SK-N-SH (cell line): Measurements from ENCODE around the gene EMX1. TPM values are rescaled to one million over a fixed set of nuclear protein-coding genes. Genes with fewer than 3 reads are reported as not detected.

Experiments
- CTCF ChIA-PET: fragments of 300-600, 350-600 bp; formaldehyde crosslinking; extraction: SDS; loops from one replicate; lab custom pipeline; 2021; lab: Yijun Ruan, JAX
- POLR2A ChIA-PET: fragments of 350-600 bp; sonication (Branson Sonifier 250); formaldehyde crosslinking; extraction: SDS; loops from one replicate; lab custom pipeline; 2020; ENCODE audit warnings: antibody characterized with exemption, inconsistent platforms; lab: Yijun Ruan, JAX
- DNase-seq: peaks from one replicate; pipeline ENCODE4 v3.0.0; 2012
- H2AFZ ChIP-seq: fragments of 200-600 bp; sonication (generic); 2 replicates; pipeline ENCODE4 v1.8.1; 2016; ENCODE audit warnings: antibody characterized with exemption, mild to moderate bottlenecking, low read depth
- H3F3A ChIP-seq: fragments of 200-600 bp; sonication (generic); replicated peaks from 2 replicates; pipeline ENCODE3; 2016; ENCODE audit warnings: antibody characterized with exemption, mild to moderate bottlenecking; ENCODE audit not compliant: insufficient read depth
- H3K27ac ChIP-seq, 2 experiments: fragments of 200-500 bp in 1 of 2; fragments of 200-600 bp in 1 of 2; sonication (Bioruptor generic) in 1 of 2; sonication (generic), shearing (Covaris generic) in 1 of 2; 2 replicates each; pipeline versions ENCODE4 v1.5.1 to v1.6.1; 2014 to 2016; ENCODE audit warnings: low read depth in 2 of 2, inconsistent platforms in 1 of 2, low read length in 1 of 2, mild to moderate bottlenecking in 1 of 2, mixed read lengths in 1 of 2
- H3K27me3 ChIP-seq: fragments of 200-600 bp; sonication (generic), shearing (Covaris generic); 2 replicates; pipeline ENCODE4 v1.6.1; 2016; ENCODE audit warnings: mixed run types; ENCODE audit not compliant: insufficient read depth
- H3K36me3 ChIP-seq, 2 experiments: fragments of 200-500 bp in 1 of 2; fragments of 200-600 bp in 1 of 2; sonication (Bioruptor generic) in 1 of 2; sonication (generic) in 1 of 2; replicated peaks in 1 of 2; 2 replicates each; pipeline versions ENCODE3 to v1.5.1; 2014 to 2016; ENCODE audit warnings: low read length in 1 of 2, mild to moderate bottlenecking in 1 of 2; ENCODE audit not compliant: insufficient read depth in 2 of 2, control insufficient read depth in 1 of 2
- H3K4me1 ChIP-seq, 2 experiments: fragments of 200-500 bp in 1 of 2; fragments of 200-600 bp in 1 of 2; sonication (Bioruptor generic) in 1 of 2; sonication (generic), shearing (Covaris generic) in 1 of 2; 2 replicates each; pipeline versions ENCODE4 v1.5.1 to v1.6.1; 2014 to 2016; ENCODE audit warnings: low read depth in 1 of 2, low read length in 1 of 2, mixed run types in 1 of 2; ENCODE audit not compliant: insufficient read depth in 2 of 2, control insufficient read depth in 1 of 2
- H3K4me2 ChIP-seq: fragments of 200-600 bp; sonication (generic), shearing (Covaris generic); 2 replicates; pipeline ENCODE4 v1.6.1; 2017; ENCODE audit warnings: mixed run types
- H3K4me3 ChIP-seq, 2 experiments: fragments of 200-500 bp in 1 of 2; fragments of 200-600 bp in 1 of 2; sonication (Bioruptor generic) in 1 of 2; sonication (generic), shearing (Covaris generic) in 1 of 2; 2 replicates each; pipeline versions ENCODE4 v1.5.1 to v1.8.1; 2014 to 2016; ENCODE audit warnings: low read depth in 2 of 2, inconsistent platforms in 1 of 2, low read length in 1 of 2, mild to moderate bottlenecking in 1 of 2, mixed read lengths in 1 of 2, moderate library complexity in 1 of 2
- H3K79me2 ChIP-seq: fragments of 200-600 bp; sonication (generic); 2 replicates; pipeline ENCODE4 v1.8.1; 2017; ENCODE audit warnings: mild to moderate bottlenecking; ENCODE audit not compliant: insufficient read depth
- H3K9ac ChIP-seq: fragments of 200-600 bp; sonication (generic); 2 replicates; pipeline ENCODE4 v1.6.1; 2017; ENCODE audit warnings: mixed run types
- H3K9me2 ChIP-seq: fragments of 200-600 bp; sonication (generic); 2 replicates; pipeline ENCODE4 v1.6.1; 2017; ENCODE audit warnings: mixed run types
- H3K9me3 ChIP-seq: fragments of 200-600 bp; sonication (generic); 2 replicates; pipeline ENCODE4 v1.6.1; 2017; ENCODE audit warnings: mixed run types, mild to moderate bottlenecking, moderate library complexity
- H4K20me1 ChIP-seq: fragments of 200-600 bp; sonication (generic); 2 replicates; pipeline ENCODE4 v1.6.1; 2017; ENCODE audit warnings: mild to moderate bottlenecking, mixed run types; ENCODE audit not compliant: insufficient read depth
- CHD2 ChIP-seq: fragments of 150-350 bp; IDR thresholded peaks from 2 replicates; pipeline ENCODE4 v1.6.1; 2018; ENCODE audit warnings: low read length; ENCODE audit not compliant: partially characterized antibody
- CTCF ChIP-seq: fragments of 200-600 bp; sonication (generic); IDR thresholded peaks from 2 replicates; pipeline ENCODE4 v1.6.1; 2017; ENCODE audit warnings: antibody characterized with exemption, mild to moderate bottlenecking, moderate library complexity
- EZH2phosphoT487 ChIP-seq: fragments of 200-600 bp; sonication (generic); IDR thresholded peaks from 2 replicates; pipeline ENCODE4 v1.6.1; 2017; ENCODE audit warnings: low read depth, mixed run types, mild to moderate bottlenecking, antibody characterized with exemption, moderate library complexity, borderline replicate concordance
- FOSL2 ChIP-seq: IDR thresholded peaks from 2 replicates; pipeline ENCODE4 v1.4.0; 2012; ENCODE audit warnings: low read depth, mild to moderate bottlenecking, moderate library complexity, borderline replicate concordance
- FOXM1 ChIP-seq: IDR thresholded peaks from 2 replicates; pipeline ENCODE4 v1.4.0; 2012; ENCODE audit warnings: low read depth, mild to moderate bottlenecking
- GABPA ChIP-seq: IDR thresholded peaks from 2 replicates; pipeline ENCODE4 v1.4.0; 2012; ENCODE audit warnings: low read depth, mild to moderate bottlenecking
- MXI1 ChIP-seq: IDR thresholded peaks from 2 replicates; pipeline ENCODE4 v1.6.1; 2012; ENCODE audit warnings: mild to moderate bottlenecking, low read depth, low read length, improper control_type of control experiment
- NRF1 ChIP-seq: IDR thresholded peaks from 2 replicates; pipeline ENCODE4 v1.6.1; 2012; ENCODE audit warnings: low read depth, mild to moderate bottlenecking, low read length
- POLR2AphosphoS5 ChIP-seq: IDR thresholded peaks from 2 replicates; pipeline ENCODE4 v1.6.1; 2012; ENCODE audit warnings: low read depth, low read length
- RAD21 ChIP-seq: IDR thresholded peaks from 2 replicates; pipeline ENCODE4 v1.6.1; 2012; ENCODE audit warnings: mild to moderate bottlenecking, low read length
- REST ChIP-seq: IDR thresholded peaks from 2 replicates; pipeline ENCODE4 v1.6.1; 2012; ENCODE audit warnings: mild to moderate bottlenecking, low read depth, low read length, moderate library complexity
- RXRA ChIP-seq: IDR thresholded peaks from 2 replicates; pipeline ENCODE4 v1.4.0; 2012; ENCODE audit warnings: low read depth, mild to moderate bottlenecking, borderline replicate concordance
- SMC3 ChIP-seq: IDR thresholded peaks from 2 replicates; pipeline ENCODE4 v1.6.1; 2012; ENCODE audit warnings: low read depth, low read length, improper control_type of control experiment
- TAF1 ChIP-seq: IDR thresholded peaks from 2 replicates; pipeline ENCODE4 v1.6.1; 2012; ENCODE audit warnings: low read depth, mild to moderate bottlenecking, low read length, moderate library complexity, borderline replicate concordance
- TCF12 ChIP-seq: IDR thresholded peaks from 2 replicates; pipeline ENCODE4 v1.4.0; 2012
- TEAD4 ChIP-seq: IDR thresholded peaks from 2 replicates; pipeline ENCODE4 v1.4.0; 2012; ENCODE audit warnings: mild to moderate bottlenecking, borderline replicate concordance; ENCODE audit not compliant: insufficient read depth
- YY1 ChIP-seq: IDR thresholded peaks from 2 replicates; pipeline ENCODE4 v1.4.0; 2012; ENCODE audit warnings: low read depth, mild to moderate bottlenecking
- ZBTB33 ChIP-seq: IDR thresholded peaks from 2 replicates; pipeline ENCODE4 v1.4.0; 2012; ENCODE audit warnings: low read depth, borderline replicate concordance
- WGBS: methylation state at CpG from one replicate; pipeline ENCODE4 v1.1.6; 2017; ENCODE audit warnings: low lambda C conversion rate; 5-methylcytosine and 5-hydroxymethylcytosine counted together
- polyA plus RNA-seq, 3 experiments: library from polyadenylated mRNA; depleted of rRNA; stranded (reverse); fragments of >200 nt; gene quantifications; 2 replicates each; pipeline ENCODE4 v1.2.3, GENCODE V29; 2012

The EMX1 gene
- polyA plus RNA-seq, 1 of the 3 experiments (the other 2 are of a cell fraction) = not detected

- Histone ChIP-seq H4K20me1 (no peaks in the 10 kb centered on the region), H3K4me2 (no peak overlapping the region), H3K27me3 (no peaks in the 10 kb centered on the region)
- POLR2A ChIA-PET = no interaction called here
- TF ChIP-seq RXRA (no peak), GABPA (no peak), TEAD4 (no peak), YY1 (no peak), CTCF (no peak), CHD2 (no peak), SMC3 (no peak), TCF12 (no peak), MXI1 (no peak), FOSL2 (no peak), EZH2phosphoT487 (no peak), FOXM1 (no peak), RAD21 (no peak), ZBTB33 (no peak), POLR2AphosphoS5 (no peak), NRF1 (no peak), REST (no peak), TAF1 (no peak)
- TF ChIP-seq, all 33 proteins: peak for 0
- no peak overlapping the region for H3K9ac ChIP-seq
- no peak overlapping the region for H3K4me3 ChIP-seq
- CTCF ChIA-PET = interaction anchor here (2.2 kb wide), 1 partner anchor 88 kb away, joined by 18 read pairs; no protein-coding TSS in a partner anchor
- H3F3A ChIP-seq = no peaks in the 10 kb centered on the region
- WGBS = 83% methylated on average over 11 of the region's 11 CpGs
- no peaks in the 10 kb centered on the region for H3K79me2 ChIP-seq
- no peaks in the 10 kb centered on the region for H3K36me3 ChIP-seq
- no peaks in the 10 kb centered on the region for H3K9me2 ChIP-seq
- peaks cover 0 to 24% of the 10 kb centered on the region in 2 experiments; a peak in 1 of 4 replicates for H3K4me1 ChIP-seq
- H3K9me3 ChIP-seq = no peaks in the 10 kb centered on the region
- no peak for DNase-seq
- no peak overlapping the region for H2AFZ ChIP-seq
- no peak overlapping the region for H3K27ac ChIP-seq
Measured at GRCh38 chr2:72980535-72981217, 63.4 kb downstream of the EMX1 start.
